ENCODE results near the gene TMEM141.
"Not testable (repeated sequence)": the region's sequence is repeated elsewhere in the genome, so short reads cannot be mapped to it uniquely, and the experiment has no call there.

TMEM141 gene

GRCh38 chr9:136775191-136775590 lies 16.0 kb upstream of the TMEM141 start:
- no peak for DNase-seq (ENCODE audit: low read depth)
- TF ChIP-seq CTCF (conservative IDR thresholded peaks at IDR 0.05; ENCODE audit: low read length), result no peak
- H3K4me3 ChIP-seq (ENCODE audit: low read length), result no peak overlapping the region

GRCh38 chr9:136776947-136777346 lies 14.2 kb upstream of the TMEM141 start:
- no peak overlapping the region for H3K4me3 ChIP-seq (ENCODE audit: low read length)
- no peak for TF ChIP-seq CTCF (conservative IDR thresholded peaks at IDR 0.05; ENCODE audit: low read length)
- no peak for DNase-seq (ENCODE audit: low read depth)

GRCh38 chr9:136777359-136777758 lies 13.8 kb upstream of the TMEM141 start:
- no peak for DNase-seq (ENCODE audit: low read depth)
- TF ChIP-seq CTCF (conservative IDR thresholded peaks at IDR 0.05; ENCODE audit: low read length), result no peak
- no peak overlapping the region for H3K4me3 ChIP-seq (ENCODE audit: low read length)

GRCh38 chr9:136779808-136780207 lies 11.3 kb upstream of the TMEM141 start:
- DNase-seq (ENCODE audit: low read depth), result no peak
- no peak overlapping the region for H3K4me3 ChIP-seq (ENCODE audit: low read length)
- peak; percentile 13 for TF ChIP-seq CTCF (conservative IDR thresholded peaks at IDR 0.05; ENCODE audit: low read length)

GRCh38 chr9:136782452-136782851 lies 8.7 kb upstream of the TMEM141 start:
- DNase-seq (ENCODE audit: low read depth), result no peak
- no peak for TF ChIP-seq CTCF (conservative IDR thresholded peaks at IDR 0.05; ENCODE audit: low read length)
- no peak overlapping the region for H3K4me3 ChIP-seq (ENCODE audit: low read length)

GRCh38 chr9:136784249-136784996 lies 6.7 kb upstream of the TMEM141 start:
- TF ChIP-seq CTCF (conservative IDR thresholded peaks at IDR 0.05; ENCODE audit: low read length), result peak; percentile 41
- no peak overlapping the region for H3K4me3 ChIP-seq (ENCODE audit: low read length)
- DNase-seq (ENCODE audit: low read depth), result peak; percentile 33

GRCh38 chr9:136784997-136785361 lies 6.2 kb upstream of the TMEM141 start:
- H3K4me3 ChIP-seq (ENCODE audit: low read length), result no peak overlapping the region
- DNase-seq (ENCODE audit: low read depth), result no peak
- no peak for TF ChIP-seq CTCF (conservative IDR thresholded peaks at IDR 0.05; ENCODE audit: low read length)

GRCh38 chr9:136785565-136786355 lies 5.4 kb upstream of the TMEM141 start:
- not testable (repeated sequence) for DNase-seq (ENCODE audit: low read depth); H3K4me3 ChIP-seq (ENCODE audit: low read length)

All from AG10803 (cell line).